Measurements from ENCODE around the gene ABCC4.

ABCC4 gene

DNA sequence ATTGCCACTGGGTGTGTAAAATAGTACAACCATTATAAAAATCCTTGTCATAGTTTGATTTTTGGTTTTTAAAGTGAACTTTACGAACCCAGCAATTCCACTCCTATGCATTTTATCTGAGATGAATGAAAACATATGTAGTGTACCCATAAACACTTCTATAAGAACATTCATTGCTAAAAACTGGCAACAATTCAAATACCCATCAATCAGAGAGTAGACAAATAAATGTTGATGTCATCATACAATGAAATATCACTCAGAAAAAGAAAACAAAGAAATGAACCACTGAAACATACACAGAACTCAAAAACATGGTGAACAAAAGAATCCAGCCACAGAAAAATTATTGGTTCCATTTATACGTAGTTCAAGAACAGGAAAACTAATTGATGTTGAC lies 202.3 kb downstream of the ABCC4 start:
- no peak for DNase-seq (ENCODE audit: low read depth)
- no peak overlapping the region for H3K4me3 ChIP-seq (ENCODE audit: low read depth, low read length)

DNA sequence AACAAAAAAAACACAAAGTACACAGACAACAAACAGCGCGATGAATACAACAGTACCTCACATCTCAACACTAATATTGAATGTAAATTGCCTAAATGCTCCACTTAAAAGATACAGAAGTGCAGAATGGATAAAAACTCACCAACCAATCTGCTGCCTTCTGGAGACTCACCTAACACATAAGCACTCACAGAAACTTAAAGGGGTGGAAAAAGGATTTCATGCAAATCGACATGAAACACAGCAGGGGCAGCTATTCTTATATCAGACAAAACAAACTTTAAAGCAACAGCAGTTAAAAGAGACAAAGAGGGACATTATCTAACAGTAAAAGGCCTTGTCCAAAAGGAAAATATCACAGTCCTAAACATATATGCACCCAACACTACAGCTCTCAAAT lies 209.5 kb downstream of the ABCC4 start:
- no peak for DNase-seq (ENCODE audit: low read depth)
- H3K4me3 ChIP-seq (ENCODE audit: low read depth, low read length): no peak overlapping the region

DNA sequence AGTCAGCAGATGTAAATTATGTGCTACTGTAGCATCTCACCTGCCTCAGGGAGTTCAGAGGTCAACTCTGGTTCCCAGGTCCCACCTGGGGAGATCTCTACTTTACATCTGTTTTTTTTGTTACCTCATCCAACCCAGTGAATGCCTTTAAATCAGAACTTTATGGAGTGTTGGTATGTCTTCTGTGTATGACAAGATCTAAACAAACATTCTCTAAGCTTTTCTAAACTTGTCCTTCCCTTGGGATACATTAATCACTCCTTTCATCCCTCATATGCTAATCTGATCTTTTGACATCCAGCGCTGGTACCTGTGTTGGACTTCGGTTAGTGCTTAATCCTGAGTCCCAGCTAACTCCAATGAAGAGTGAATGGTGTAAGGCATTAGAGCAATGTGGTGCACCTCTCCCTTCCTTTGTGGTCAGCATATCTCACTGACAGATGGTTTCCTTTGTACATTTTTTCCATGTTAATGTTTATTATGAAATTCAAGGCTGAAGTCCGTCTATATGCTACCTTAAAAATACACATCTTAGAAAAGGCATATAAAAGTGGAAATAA lies 213.4 kb downstream of the ABCC4 start:
- H3K4me3 ChIP-seq (ENCODE audit: low read depth, low read length): no peak overlapping the region
- DNase-seq (ENCODE audit: low read depth): no peak

DNA sequence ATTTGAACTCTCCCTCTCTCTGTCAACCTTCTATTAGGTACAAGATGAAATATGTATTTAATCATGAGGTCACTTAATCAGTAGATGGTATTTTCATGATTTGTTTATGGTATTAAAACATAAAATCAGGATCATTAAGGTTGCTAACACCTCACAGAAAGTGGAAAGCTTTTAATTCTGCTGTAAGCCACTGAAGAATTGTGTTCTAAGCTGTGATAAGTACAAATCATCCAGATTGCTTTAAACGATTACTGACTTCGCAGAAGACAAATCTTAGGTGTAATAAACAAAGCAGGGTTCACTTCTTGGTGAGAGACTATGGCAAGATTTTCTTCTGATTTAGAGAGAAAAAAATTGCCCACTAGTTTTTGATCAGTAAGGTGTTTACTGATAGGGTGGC lies 214.5 kb downstream of the ABCC4 start:
- no peak overlapping the region for H3K4me3 ChIP-seq (ENCODE audit: low read depth, low read length)
- DNase-seq (ENCODE audit: low read depth): no peak

DNA sequence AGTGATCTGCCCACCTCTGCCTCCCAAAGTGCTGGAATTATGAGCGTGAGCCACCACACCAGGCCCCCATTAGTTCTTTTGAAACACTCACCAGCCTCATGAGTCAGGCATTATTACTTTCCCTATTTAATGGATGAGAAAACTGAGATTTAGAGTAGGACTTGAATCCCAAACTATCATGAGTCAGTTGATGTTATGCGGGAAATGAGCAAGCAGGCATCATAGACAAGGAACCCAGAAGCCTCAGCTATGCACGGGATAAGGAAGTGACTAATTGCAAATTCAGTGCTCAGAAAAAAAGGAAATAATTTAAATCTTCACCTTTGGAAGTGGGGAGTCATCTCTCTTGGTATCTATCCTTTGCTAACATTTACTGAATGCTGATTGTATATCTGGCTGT lies 217.5 kb downstream of the ABCC4 start:
- H3K4me3 ChIP-seq (ENCODE audit: low read depth, low read length): no peak overlapping the region
- DNase-seq (ENCODE audit: low read depth): no peak

DNA sequence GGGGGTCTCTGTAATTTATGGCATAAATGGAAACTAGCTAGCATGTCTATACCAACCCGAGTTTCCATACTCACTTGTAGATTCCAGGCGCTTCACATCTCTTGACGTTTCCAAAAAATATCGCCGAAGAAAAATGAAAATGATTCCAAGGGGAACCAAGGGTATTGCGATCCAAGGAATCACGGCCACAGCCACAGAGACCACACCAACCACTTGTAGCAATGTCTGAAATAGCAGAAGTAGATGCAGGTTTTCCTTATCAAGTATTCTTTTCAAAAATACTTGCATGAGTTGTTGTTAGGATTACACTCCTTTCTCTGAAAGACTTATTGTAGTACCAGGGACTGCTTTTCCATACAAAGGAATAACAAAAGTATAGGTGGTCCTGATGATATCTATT lies 218.2 kb downstream of the ABCC4 start:
- no peak for DNase-seq (ENCODE audit: low read depth)
- no peak overlapping the region for H3K4me3 ChIP-seq (ENCODE audit: low read depth, low read length)

DNA sequence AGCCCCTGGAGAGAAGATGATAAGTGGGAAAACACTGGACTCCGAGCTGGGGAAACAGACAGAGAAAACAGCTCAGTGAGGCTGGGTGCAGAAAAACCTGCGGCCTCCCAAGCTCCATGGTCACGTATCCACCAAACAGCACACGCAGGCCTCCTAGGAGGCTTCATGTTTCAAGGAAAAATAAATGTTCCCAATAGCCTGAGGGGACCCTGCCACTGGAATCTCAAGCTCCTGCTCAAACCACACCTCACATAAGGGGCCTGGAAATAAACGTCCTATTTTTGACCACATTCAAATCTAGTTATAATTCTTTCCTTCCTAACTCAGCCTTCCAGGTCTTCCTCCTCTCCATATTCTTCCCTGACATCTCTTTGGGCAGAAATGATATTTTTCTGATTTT lies 225.7 kb downstream of the ABCC4 start:
- no peak overlapping the region for H3K4me3 ChIP-seq (ENCODE audit: low read depth, low read length)
- no peak for DNase-seq (ENCODE audit: low read depth)

DNA sequence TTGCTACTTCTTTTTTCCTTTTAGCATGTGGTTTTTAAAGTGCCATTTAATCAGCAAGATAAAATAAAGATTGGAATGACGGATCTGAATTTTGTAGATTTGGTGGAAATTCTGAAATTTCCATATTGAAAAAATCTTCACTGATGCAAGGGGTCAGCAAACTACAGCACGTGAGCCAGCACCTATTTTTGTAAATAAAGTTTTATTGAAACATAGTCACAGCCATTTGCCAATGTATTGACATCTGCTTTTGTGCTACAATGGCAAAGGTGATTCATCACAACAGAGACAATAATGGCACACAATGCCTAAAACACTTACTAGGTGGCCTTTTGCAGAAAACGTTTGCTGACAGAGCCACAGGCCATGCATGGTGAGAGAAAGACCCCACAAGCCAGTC lies 226.4 kb downstream of the ABCC4 start:
- no peak overlapping the region for H3K4me3 ChIP-seq (ENCODE audit: low read depth, low read length)

DNA sequence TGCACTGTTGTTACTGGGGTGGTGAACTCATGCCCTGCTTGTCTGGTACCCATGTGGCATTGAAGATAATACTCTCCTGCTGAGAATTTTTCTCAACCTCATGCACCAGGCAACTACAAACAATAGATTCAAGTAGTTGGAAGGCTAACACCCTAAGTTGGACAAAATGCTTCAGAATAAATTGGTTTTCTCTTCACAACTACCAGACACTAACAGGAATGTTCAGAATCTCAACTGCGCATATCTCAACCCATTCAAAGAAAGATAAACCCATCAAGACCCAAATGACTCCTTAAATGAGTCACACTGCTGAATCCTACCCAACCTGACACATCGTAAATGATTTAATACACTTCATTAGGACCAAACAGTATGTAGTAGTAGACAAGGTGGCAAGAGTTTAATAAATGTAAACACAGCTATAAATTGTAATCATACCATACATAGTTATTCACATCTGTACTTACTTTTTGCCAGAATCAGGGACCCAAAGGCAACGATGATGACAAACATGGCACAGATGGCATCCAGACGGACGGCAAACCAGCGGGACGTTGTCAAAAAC lies 227.4 kb downstream of the ABCC4 start:
- no peak overlapping the region for H3K4me3 ChIP-seq (ENCODE audit: low read depth, low read length)
- no peak for DNase-seq (ENCODE audit: low read depth)

More for the DNA sequence above, 226.4 kb downstream of the ABCC4 start:
- no peak for DNase-seq (ENCODE audit: low read depth)

DNA sequence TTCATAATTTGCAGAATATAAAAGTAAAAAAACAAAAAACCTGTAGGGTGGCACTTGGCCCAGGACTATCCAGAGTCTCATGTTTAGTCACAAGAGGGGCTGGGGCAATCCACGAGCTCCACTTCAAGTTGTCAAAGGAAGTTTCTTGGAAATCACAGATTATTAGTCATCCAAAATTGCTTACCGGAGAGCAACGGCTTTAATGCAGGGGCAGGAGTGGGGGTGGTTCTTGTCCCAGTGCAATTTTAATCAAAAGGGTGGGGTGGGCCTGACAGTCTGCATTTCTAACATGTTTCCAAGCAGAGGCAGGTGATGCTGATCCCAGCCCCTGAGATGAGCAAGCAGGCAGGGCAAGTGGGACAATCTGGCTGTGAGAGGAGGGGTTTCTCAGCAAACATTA lies 233.9 kb downstream of the ABCC4 start:
- no peak overlapping the region for H3K4me3 ChIP-seq (ENCODE audit: low read depth, low read length)
- DNase-seq (ENCODE audit: low read depth): no peak

DNA sequence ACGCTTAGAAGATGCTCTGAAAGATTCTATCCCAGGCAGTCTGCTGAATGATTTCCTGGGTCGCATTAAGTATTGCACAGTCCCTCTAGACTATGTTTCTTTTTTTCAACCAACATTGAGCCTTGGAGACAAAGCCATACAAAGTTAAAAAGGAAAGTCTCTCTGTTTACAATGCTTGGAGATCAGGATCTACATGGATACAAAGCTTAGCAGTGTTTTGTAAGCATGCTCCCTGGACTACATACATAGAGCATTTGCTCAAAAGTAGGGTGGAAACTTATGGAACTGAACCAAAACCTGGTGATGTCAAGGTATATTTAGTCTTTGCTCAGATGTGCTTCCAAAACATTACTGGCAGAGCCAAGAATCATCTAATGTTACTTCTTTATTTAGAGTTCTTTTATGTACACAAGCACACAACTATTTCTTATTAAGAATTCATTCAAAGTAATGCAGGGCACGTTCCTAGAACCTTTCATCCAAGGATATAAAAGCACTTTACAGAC lies 241.2 kb downstream of the ABCC4 start:
- H3K4me3 ChIP-seq (ENCODE audit: low read depth, low read length): no peak overlapping the region
- DNase-seq (ENCODE audit: low read depth): no peak

DNA sequence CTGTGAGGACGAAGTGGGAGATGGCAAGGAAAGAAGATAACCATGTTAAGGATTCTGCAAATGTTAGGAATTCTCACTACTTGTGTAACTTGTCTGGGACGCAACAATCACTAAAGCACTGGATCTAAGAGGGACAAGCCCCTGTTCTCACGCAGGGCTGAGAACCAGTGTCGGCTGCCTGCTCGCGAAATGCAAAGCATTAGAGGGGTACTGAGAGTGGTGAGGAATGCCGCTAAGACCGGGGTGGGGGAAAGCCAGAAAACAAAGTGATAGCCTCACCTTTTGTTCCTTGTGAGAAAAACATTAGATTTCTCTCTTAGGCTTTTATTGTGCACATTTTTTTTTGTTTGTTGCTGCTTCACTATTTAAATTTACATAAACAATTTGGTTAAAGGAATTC lies 241.9 kb downstream of the ABCC4 start:
- no peak overlapping the region for H3K4me3 ChIP-seq (ENCODE audit: low read depth, low read length)
- DNase-seq (ENCODE audit: low read depth): no peak

DNA sequence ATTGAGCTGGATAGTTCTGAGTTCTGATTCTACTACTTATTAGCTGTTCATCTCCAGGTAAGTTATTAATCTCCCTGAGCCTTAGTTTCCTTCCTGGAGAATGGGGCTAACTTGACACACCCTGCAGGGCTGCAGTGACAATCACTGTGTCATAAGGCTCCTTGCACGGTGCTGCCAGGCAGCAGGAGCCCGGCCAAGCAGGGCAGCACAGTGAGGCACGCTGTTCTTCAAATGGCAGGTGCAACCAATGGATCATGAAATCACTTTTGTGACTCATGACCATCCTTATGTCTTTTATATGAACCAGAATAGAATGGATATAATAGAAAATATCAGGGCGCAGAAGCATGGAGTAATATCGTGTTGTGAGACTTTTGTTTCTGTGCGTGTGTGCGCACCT lies 242.6 kb downstream of the ABCC4 start:
- H3K4me3 ChIP-seq (ENCODE audit: low read depth, low read length): no peak overlapping the region
- no peak for DNase-seq (ENCODE audit: low read depth)

DNA sequence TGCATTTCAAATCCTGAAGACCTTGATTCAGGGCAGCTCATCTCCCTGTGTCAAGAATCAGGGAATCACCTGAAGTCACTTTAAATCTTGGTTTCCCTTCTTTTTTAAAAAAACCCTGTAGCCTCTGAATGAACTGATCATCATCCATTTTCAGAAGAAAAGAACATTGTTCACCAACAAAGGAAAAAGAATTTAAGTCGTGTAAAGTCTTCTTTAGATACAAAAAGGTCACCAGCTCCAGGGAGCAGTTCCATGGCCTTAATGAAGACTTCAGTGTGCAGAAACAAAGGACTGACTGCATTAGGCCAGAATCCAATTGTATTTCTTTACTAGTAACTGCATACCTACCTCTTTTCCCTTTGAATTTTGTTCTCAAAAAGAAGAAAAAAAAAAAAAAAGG lies 245.0 kb downstream of the ABCC4 start:
- H3K4me3 ChIP-seq (ENCODE audit: low read depth, low read length): no peak overlapping the region
- DNase-seq (ENCODE audit: low read depth): no peak

DNA sequence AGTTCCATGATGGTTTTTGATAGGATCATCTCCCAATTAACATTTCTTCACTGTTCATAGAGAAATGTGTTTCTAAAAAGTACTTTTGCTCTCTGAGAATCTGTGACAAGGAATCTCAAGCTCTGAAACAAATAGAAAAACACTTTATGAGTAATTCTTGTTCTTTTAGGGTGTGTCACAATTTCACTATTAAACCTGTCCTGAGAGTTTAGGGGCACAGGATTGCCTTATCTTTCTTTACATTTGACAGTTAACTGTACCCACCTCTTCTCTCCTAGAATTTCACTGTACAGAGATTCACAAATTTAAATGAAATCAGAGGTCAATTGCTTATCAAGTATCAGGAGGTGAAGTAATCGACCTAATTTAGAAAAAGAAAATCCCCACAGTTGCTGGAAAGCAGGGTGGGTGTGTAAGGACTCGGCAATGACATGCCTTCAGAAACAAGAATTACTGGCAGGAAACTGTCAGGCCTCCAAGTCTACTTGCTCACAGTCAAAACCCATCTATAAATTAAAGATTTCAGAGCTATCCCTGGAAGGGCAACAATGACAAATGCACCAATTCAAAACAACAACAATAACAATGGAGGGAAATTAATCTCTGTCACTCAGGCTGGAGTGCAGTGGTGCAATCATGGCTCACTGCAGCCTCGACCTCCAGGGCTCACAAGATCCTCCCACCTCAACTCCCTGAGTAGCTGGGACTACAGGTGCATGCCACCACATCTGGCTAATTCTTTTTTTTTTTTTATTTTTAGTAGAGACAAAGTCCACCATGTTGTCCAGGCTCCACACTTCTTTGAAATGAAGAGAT lies 250.2 kb downstream of the ABCC4 start:
- DNase-seq (ENCODE audit: low read depth): no peak
- H3K4me3 ChIP-seq (ENCODE audit: low read depth, low read length): no peak overlapping the region

DNA sequence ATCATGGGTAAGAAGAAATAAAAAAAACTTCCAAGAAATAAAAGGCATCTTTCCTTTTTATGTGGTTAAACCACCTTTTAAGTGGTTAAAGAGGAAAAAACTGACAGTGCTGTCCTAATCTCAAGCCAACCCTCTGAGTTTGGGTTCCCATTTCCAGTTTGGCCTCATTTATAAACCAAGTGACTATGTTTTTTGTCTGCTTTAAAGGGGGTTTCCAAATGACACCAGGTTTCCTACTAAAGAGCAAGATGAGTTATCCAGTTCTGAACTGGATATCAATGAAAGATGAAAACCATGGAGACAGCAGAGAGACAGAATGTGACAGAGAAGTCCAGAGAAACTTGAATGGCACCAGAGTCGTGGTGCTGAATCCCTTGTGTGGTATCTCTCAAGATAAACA lies 251.5 kb downstream of the ABCC4 start:
- no peak for DNase-seq (ENCODE audit: low read depth)
- no peak overlapping the region for H3K4me3 ChIP-seq (ENCODE audit: low read depth, low read length)

DNA sequence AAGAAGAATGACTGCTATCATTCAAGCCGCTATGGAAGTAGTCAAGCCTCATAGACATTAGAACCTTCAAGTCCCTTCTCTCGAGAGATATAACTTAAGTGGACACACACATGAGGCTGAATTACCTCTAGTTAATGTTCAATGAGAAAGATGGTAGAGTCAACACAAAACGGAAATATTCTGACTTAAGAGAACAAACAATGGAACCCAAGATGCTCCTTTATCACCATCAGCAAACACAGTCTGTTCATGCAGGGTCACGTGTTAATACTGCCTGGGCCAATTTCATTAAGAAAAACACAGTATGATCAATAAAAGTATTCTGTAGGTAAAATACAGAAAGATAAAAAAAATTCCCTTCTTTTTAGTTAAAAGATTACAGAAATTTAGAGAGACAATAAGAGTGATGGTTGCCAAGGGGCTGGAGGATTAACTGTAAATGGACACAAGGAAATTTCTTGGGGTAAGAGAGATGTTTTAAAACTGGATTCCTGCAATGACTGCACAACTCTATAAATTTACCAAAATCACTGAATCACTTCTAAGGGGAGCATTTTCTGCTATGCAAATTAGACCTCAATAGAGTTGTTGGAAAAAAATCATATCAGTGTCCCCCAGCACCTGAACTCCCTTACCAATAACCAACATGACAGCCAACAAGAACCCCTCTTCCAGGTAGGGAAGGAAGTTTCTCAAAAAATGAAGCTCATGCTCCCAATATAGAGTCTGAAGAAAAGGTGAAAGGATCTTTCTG lies 256.6 kb downstream of the ABCC4 start:
- H3K4me3 ChIP-seq (ENCODE audit: low read depth, low read length): no peak overlapping the region
- DNase-seq (ENCODE audit: low read depth): no peak

DNA sequence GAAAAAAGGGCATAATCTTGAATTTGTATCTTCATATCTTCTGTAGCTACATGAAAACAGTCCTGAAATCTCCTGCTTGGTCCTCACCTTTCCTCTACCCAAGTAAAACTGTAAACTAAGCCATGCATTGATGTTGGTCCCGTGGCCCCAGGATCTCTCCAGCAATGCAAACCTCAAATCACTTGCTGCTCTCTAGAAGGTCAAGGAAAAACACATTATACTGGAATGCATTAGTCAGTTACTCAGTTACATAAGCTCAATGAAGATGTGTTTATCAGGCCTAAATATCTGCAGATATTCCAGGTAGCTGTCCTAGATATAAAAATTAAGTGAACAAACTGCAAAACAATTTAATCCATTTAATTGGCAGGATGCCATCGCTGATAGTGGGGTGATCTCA lies 261.8 kb downstream of the ABCC4 start:
- H3K4me3 ChIP-seq (ENCODE audit: low read depth, low read length): no peak overlapping the region
- no peak for DNase-seq (ENCODE audit: low read depth)

DNA sequence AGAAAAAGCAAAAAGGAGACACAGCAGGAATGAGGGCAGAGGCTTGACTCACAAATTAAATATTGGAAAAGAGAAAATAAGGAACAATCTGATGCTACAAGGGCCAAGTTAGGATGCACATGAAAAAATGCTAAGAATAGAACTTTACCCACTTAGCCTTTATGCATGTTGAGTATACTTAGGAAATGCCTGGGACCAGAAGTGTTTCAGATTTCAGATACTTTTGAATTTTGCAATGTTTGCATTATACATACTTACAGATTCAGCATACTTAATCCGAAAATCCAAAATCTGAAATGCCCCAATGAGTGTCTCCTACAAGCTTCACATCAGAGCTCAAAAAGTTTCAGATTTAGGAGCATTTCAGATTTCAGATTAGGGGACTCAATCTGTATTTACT lies 262.3 kb downstream of the ABCC4 start:
- no peak for DNase-seq (ENCODE audit: low read depth)
- H3K4me3 ChIP-seq (ENCODE audit: low read depth, low read length): no peak overlapping the region

Data from skeletal muscle cell (primary cell).